Endothelial cell of coronary artery (primary cell): ENCODE data around the gene ZNF813. TPM values are rescaled to one million over a fixed set of nuclear protein-coding genes. Genes with fewer than 3 reads are reported as not detected.

Experiments used
- total RNA-seq: library from RNA; depleted of rRNA; stranded (reverse); fragments of >200 nt; gene quantifications from 2 replicates; pipeline ENCODE4 v1.2.3, GENCODE V29; 2014

Gene ZNF813
- total RNA-seq = 3.4 and 4.0 TPM in 2 replicates

GRCh38 chr19:53467485-53468262 lies at the start of gene ZNF813:
TSS of gene ZNF813 (plus strand) at chr19:53467733. CDS start at chr19:53483823, 16,090 bp downstream.

GRCh38 chr19:53431399-53432087 lies 36.0 kb upstream of the ZNF813 start, which contains the start of gene ZNF761:
TSS of gene ZNF761 (plus strand) at chr19:53431984. CDS start at chr19:53447269, 15,285 bp downstream.

GRCh38 chr19:53537521-53538377 lies 70.2 kb downstream of the ZNF813 start, which contains the start of gene ZNF331:
TSS of gene ZNF331 (plus strand) at chr19:53538145. CDS start at chr19:53569377, 31,232 bp downstream.

Other genes starting within 250 kb of the ZNF813 start
- 9.6 and 16.9 TPM in 2 replicates for gene ZNF677, start 212.9 kb upstream of the ZNF813 start, total RNA-seq
- not detected in 2 replicates for gene VN1R2, start 209.4 kb upstream of the ZNF813 start, total RNA-seq
- not detected in 2 replicates for gene VN1R4, start 200.0 kb upstream of the ZNF813 start, total RNA-seq
- gene ZNF845, start 134.0 kb upstream of the ZNF813 start, total RNA-seq = 7.6 and 8.1 TPM in 2 replicates
- gene ZNF525, start 102.0 kb upstream of the ZNF813 start, total RNA-seq = 5.3 and 6.3 TPM in 2 replicates
- 10.5 and 11.9 TPM in 2 replicates for gene ZNF765, start 72.6 kb upstream of the ZNF813 start, total RNA-seq
- 6.9 and 9.1 TPM in 2 replicates for gene ZNF761, start 35.7 kb upstream of the ZNF813 start, total RNA-seq
- gene ZNF331, start 70.4 kb downstream of the ZNF813 start, total RNA-seq = 4.0 and 6.0 TPM in 2 replicates
- gene DPRX, start 164.3 kb downstream of the ZNF813 start, total RNA-seq = not detected in 2 replicates